HepG2 (cell line): Measurements from ENCODE around the gene BRMS1.

Experiments used
- ARID2 ChIP-seq: sonication (generic); formaldehyde crosslinking; IDR thresholded peaks from 2 replicates; pipeline ENCODE4 v1.8.1; 2022; ENCODE audit warnings: mild to moderate bottlenecking, missing genetic modification reagents, borderline replicate concordance
- EZH2 ChIP-seq: conservative IDR thresholded peaks from 2 replicates; pipeline ENCODE4 v1.6.1; 2012; ENCODE audit warnings: mild to moderate bottlenecking, low read depth, low read length, moderate library complexity
- HOXA9 ChIP-seq: sonication (generic); formaldehyde crosslinking; IDR thresholded peaks from 2 replicates; pipeline ENCODE4 v1.8.1; 2022; ENCODE audit warnings: missing genetic modification reagents, mild to moderate bottlenecking, moderate library complexity, borderline replicate concordance
- MAFK ChIP-seq, 2 experiments: IDR thresholded peaks in 1 of 2; conservative IDR thresholded peaks in 1 of 2; 2 replicates each; pipeline ENCODE4 v1.6.1; 2011; ENCODE audit warnings: improper control_type of control experiment in 2 of 2, low read length in 2 of 2
- NFATC3 ChIP-seq: sonication (generic); formaldehyde crosslinking; IDR thresholded peaks from 2 replicates; pipeline ENCODE4 v1.5.1; 2020; ENCODE audit warnings: mild to moderate bottlenecking, missing genetic modification reagents
- POLR2A ChIP-seq, 2 experiments: IDR thresholded peaks; 2 replicates each; pipeline ENCODE4 v1.6.1; 2011; ENCODE audit warnings: low read depth in 2 of 2, low read length in 2 of 2, mild to moderate bottlenecking in 1 of 2, moderate library complexity in 1 of 2; ENCODE audit not compliant: insufficient read depth in 1 of 2
- RFX5 ChIP-seq: IDR thresholded peaks from 2 replicates; pipeline ENCODE4 v1.6.1; 2011; ENCODE audit warnings: low read depth, low read length, improper control_type of control experiment
- RFXANK ChIP-seq: IDR thresholded peaks from 2 replicates; pipeline ENCODE4 v1.6.1; 2016
- ZNF737 ChIP-seq: sonication (generic); formaldehyde crosslinking; IDR thresholded peaks from 2 replicates; pipeline ENCODE4 v1.5.0; 2020; ENCODE audit warnings: missing genetic modification reagents, mild to moderate bottlenecking, borderline replicate concordance
- ZNF780A ChIP-seq: sonication (generic); formaldehyde crosslinking; IDR thresholded peaks from 2 replicates; pipeline ENCODE4 v1.8.0; 2022; ENCODE audit warnings: mild to moderate bottlenecking, missing genetic modification reagents, moderate library complexity
- ZSCAN30 ChIP-seq: sonication (generic); formaldehyde crosslinking; IDR thresholded peaks from 2 replicates; pipeline ENCODE4 v1.5.0; 2020; ENCODE audit warnings: mild to moderate bottlenecking, missing genetic modification reagents
- TF ChIP-seq, protein P1 (sequence below): sonication (generic); formaldehyde crosslinking; IDR thresholded peaks from 2 replicates; pipeline ENCODE4 v1.4.0; 2020; ENCODE audit warnings: missing genetic modification reagents
- TF ChIP-seq, protein P2 (sequence below): IDR thresholded peaks from 2 replicates; pipeline ENCODE4 v1.6.1; 2016; ENCODE audit warnings: low read depth, missing genetic modification reagents, missing compliant biosample characterization
- TF ChIP-seq, protein P3 (sequence below): sonication (generic); formaldehyde crosslinking; IDR thresholded peaks from 2 replicates; pipeline ENCODE4 v1.8.0; 2022; ENCODE audit warnings: mild to moderate bottlenecking, missing genetic modification reagents, moderate library complexity

DNA sequence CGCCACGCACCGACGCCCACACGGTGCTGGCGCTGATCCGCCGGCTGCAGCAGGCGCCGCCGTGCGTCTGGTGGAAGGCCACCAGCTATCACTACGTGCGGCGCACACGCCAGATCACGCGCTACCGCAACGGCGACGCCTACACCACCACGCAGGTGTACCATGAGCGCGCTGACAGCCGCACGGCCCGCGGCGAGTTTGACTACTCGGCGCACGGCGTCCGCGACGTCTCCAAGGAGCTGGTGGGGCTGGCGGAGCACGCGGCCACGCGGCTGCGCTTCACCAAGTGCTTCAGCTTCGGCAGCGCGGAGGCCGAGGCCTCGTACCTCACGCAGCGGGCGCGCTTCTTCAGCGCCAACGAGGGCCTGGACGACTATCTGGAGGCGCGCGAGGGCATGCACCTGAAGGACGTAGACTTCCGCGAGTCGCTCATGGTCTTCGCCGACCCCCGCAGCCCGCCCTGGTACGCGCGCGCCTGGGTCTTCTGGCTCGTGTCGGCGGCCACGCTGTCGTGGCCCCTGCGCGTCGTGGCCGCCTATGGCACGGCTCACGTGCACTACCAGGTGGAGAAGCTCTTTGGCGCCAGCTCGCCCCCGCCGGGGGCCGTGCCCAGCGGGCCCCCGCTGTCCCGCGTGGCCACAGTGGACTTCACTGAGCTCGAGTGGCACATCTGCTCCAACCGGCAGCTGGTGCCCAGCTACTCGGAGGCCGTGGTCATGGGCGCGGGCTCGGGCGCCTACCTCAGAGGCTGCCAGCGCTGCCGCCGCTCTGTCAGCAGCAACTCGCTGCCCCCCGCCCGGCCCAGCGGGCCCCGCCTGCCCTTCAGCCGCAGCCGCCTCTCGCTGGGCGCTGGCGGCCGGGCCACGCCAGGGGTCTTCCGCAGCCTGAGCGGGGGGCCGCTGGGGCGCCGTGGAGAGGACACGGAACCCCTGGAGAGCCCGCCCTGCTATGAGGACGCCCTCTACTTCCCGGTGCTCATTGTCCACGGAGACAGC lies 50.0 kb downstream of the BRMS1 start:
- TF ChIP-seq, protein P1, sequence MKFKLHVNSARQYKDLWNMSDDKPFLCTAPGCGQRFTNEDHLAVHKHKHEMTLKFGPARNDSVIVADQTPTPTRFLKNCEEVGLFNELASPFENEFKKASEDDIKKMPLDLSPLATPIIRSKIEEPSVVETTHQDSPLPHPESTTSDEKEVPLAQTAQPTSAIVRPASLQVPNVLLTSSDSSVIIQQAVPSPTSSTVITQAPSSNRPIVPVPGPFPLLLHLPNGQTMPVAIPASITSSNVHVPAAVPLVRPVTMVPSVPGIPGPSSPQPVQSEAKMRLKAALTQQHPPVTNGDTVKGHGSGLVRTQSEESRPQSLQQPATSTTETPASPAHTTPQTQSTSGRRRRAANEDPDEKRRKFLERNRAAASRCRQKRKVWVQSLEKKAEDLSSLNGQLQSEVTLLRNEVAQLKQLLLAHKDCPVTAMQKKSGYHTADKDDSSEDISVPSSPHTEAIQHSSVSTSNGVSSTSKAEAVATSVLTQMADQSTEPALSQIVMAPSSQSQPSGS, result no peak
- TF ChIP-seq ZNF780A (CRISPR knock-in tag) (no peak), EZH2 (no peak), ARID2 (CRISPR knock-in tag) (no peak), POLR2A (IDR thresholded peaks at IDR 0.05; ENCODE audit: insufficient read depth in 1 of 2, low read depth in 2 of 2, low read length in 2 of 2) (no peak), ZSCAN30 (no peak), MAFK (conservative IDR thresholded peaks at IDR 0.05 in 1 of 2, IDR thresholded peaks at IDR 0.05 in 1 of 2; ENCODE audit: low read length in 2 of 2) (no peak), NFATC3 (CRISPR knock-in tag) (no peak), ZNF737 (CRISPR knock-in tag) (no peak), RFXANK (CRISPR knock-in tag) (no peak), HOXA9 (CRISPR knock-in tag) (no peak), RFX5 (no peak)
- TF ChIP-seq, protein P2, sequence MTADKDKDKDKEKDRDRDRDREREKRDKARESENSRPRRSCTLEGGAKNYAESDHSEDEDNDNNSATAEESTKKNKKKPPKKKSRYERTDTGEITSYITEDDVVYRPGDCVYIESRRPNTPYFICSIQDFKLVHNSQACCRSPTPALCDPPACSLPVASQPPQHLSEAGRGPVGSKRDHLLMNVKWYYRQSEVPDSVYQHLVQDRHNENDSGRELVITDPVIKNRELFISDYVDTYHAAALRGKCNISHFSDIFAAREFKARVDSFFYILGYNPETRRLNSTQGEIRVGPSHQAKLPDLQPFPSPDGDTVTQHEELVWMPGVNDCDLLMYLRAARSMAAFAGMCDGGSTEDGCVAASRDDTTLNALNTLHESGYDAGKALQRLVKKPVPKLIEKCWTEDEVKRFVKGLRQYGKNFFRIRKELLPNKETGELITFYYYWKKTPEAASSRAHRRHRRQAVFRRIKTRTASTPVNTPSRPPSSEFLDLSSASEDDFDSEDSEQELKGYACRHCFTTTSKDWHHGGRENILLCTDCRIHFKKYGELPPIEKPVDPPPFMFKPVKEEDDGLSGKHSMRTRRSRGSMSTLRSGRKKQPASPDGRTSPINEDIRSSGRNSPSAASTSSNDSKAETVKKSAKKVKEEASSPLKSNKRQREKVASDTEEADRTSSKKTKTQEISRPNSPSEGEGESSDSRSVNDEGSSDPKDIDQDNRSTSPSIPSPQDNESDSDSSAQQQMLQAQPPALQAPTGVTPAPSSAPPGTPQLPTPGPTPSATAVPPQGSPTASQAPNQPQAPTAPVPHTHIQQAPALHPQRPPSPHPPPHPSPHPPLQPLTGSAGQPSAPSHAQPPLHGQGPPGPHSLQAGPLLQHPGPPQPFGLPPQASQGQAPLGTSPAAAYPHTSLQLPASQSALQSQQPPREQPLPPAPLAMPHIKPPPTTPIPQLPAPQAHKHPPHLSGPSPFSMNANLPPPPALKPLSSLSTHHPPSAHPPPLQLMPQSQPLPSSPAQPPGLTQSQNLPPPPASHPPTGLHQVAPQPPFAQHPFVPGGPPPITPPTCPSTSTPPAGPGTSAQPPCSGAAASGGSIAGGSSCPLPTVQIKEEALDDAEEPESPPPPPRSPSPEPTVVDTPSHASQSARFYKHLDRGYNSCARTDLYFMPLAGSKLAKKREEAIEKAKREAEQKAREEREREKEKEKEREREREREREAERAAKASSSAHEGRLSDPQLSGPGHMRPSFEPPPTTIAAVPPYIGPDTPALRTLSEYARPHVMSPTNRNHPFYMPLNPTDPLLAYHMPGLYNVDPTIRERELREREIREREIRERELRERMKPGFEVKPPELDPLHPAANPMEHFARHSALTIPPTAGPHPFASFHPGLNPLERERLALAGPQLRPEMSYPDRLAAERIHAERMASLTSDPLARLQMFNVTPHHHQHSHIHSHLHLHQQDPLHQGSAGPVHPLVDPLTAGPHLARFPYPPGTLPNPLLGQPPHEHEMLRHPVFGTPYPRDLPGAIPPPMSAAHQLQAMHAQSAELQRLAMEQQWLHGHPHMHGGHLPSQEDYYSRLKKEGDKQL (CRISPR knock-in tag), result no peak
- TF ChIP-seq, protein P3, sequence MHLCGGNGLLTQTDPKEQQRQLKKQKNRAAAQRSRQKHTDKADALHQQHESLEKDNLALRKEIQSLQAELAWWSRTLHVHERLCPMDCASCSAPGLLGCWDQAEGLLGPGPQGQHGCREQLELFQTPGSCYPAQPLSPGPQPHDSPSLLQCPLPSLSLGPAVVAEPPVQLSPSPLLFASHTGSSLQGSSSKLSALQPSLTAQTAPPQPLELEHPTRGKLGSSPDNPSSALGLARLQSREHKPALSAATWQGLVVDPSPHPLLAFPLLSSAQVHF (CRISPR knock-in tag), result no peak
